Peyer's patch (tissue), 4 donors: ENCODE data around the gene PPTC7.

Experiments used
- CTCF ChIP-seq, 6 experiments: fragments of 450-650 bp in 4 of 6; fragments of 200-600 bp in 2 of 6; sonication (generic) in 1 of 6; IDR thresholded peaks; one replicate each; pipeline ENCODE4 v1.5.1; 2017 to 2019; ENCODE audit warnings: antibody characterized with exemption in 6 of 6, mild to moderate bottlenecking in 3 of 6, moderate library complexity in 1 of 6
- POLR2A ChIP-seq, 2 donors: fragments of 450-650 bp; IDR thresholded peaks; one replicate each; pipeline ENCODE4 v1.5.1; 2017; ENCODE audit warnings: antibody characterized with exemption in 2 of 2, mild to moderate bottlenecking in 2 of 2, moderate library complexity in 2 of 2

GRCh38 chr12:110538869-110539622 lies 44.1 kb downstream of the PPTC7 start:
- TF ChIP-seq CTCF (IDR thresholded peaks at IDR 0.05) (peak in 1 of 6 experiments; percentile 8), POLR2A (IDR thresholded peaks at IDR 0.05) (no peak)
